ENCODE measurements around the gene TINAGL1.

DNA sequence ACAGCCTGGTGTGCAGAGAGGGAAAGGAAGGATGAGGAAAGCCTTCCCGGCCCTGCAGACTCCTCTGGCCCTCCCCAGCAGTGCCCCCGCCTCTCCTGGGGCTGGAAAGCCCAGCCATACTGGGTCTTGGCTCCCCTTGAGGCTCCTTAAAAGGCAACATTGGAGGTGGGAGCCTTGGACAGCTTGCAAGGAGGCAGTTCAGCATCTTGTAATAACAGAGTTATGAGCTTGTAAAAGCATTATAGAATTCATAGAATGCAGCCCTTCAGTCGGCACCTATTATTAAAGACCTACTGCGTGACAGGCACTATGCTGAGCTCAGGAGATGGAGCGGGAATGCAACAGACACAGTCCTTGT is 4.2 kb downstream of the TINAGL1 start:
- TF ChIP-seq POLR2A (IDR thresholded peaks at IDR 0.05; ENCODE audit: low read depth, low read length) (no peak), YY1 (IDR thresholded peaks at IDR 0.05; ENCODE audit: low read depth, low read length) (no peak), USF2 (IDR thresholded peaks at IDR 0.05; ENCODE audit: borderline replicate concordance, low read depth, low read length) (no peak), ZBTB40 (IDR thresholded peaks at IDR 0.05; ENCODE audit: borderline replicate concordance) (no peak), CREB1 (IDR thresholded peaks at IDR 0.05; ENCODE audit: low read depth) (no peak)
- TF ChIP-seq, protein P1, sequence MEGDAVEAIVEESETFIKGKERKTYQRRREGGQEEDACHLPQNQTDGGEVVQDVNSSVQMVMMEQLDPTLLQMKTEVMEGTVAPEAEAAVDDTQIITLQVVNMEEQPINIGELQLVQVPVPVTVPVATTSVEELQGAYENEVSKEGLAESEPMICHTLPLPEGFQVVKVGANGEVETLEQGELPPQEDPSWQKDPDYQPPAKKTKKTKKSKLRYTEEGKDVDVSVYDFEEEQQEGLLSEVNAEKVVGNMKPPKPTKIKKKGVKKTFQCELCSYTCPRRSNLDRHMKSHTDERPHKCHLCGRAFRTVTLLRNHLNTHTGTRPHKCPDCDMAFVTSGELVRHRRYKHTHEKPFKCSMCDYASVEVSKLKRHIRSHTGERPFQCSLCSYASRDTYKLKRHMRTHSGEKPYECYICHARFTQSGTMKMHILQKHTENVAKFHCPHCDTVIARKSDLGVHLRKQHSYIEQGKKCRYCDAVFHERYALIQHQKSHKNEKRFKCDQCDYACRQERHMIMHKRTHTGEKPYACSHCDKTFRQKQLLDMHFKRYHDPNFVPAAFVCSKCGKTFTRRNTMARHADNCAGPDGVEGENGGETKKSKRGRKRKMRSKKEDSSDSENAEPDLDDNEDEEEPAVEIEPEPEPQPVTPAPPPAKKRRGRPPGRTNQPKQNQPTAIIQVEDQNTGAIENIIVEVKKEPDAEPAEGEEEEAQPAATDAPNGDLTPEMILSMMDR (IDR thresholded peaks at IDR 0.05 in 2 of 3, conservative IDR thresholded peaks at IDR 0.05 in 1 of 3; ENCODE audit: control insufficient read depth in 2 of 3, extremely low read depth in 1 of 3, insufficient read depth in 1 of 3, low read depth in 3 of 3, low read length in 3 of 3), result no peak

All from GM12878 (cell line).